IMR-90 (cell line): ENCODE data around the gene CEACAM8. TPM values are rescaled to one million over a fixed set of nuclear protein-coding genes. Genes with fewer than 3 reads are reported as not detected.

Source experiments
- ATAC-seq: fragments of 200-7000 bp; cut with Tn5 transposase; 2 replicates; pipeline ENCODE4 v1.9.1; 2020; ENCODE audit warnings: low read depth, mild to moderate bottlenecking, moderate library complexity
- BruUV-seq: library from RNA; stranded (reverse); fragments of 400-500 nt; replicated peaks from 2 replicates; lab custom pipeline; 2021; lab: Mats Ljungman, UMichigan
- CTCF ChIA-PET: fragments of 300-600 bp; formaldehyde crosslinking; extraction: SDS; loops from one replicate; lab custom pipeline; 2021; ENCODE audit warnings: antibody characterized with exemption; lab: Yijun Ruan, JAX
- POLR2A ChIA-PET: fragments of 300-600 bp; sonication (Branson Sonifier 250); formaldehyde crosslinking; loops from one replicate; lab custom pipeline; 2022; ENCODE audit warnings: antibody characterized with exemption; ENCODE audit not compliant: unreplicated experiment; lab: Charles Lee
- DNase-seq: peaks from one replicate; pipeline ENCODE4 v3.0.0; 2013
- H2AFZ ChIP-seq: replicated peaks from 2 replicates; pipeline ENCODE3; 2013; ENCODE audit warnings: low read length, mild to moderate bottlenecking; ENCODE audit not compliant: poor library complexity
- H2AK5ac ChIP-seq: 2 replicates; pipeline ENCODE4 v1.6.1; 2013; ENCODE audit warnings: low read depth, low read length, inconsistent platforms
- H2AK9ac ChIP-seq: replicated peaks from 2 replicates; pipeline ENCODE3; 2013; ENCODE audit warnings: mild to moderate bottlenecking, low read depth, low read length, moderate library complexity; ENCODE audit not compliant: poor library complexity
- H2BK120ac ChIP-seq: 2 replicates; pipeline ENCODE4 v1.6.1; 2013; ENCODE audit warnings: low read depth, low read length, inconsistent platforms
- H2BK15ac ChIP-seq: 3 replicates; pipeline ENCODE4 v1.6.1; 2013; ENCODE audit warnings: low read depth, low read length, inconsistent platforms
- H2BK20ac ChIP-seq: 2 replicates; pipeline ENCODE4 v1.6.1; 2013; ENCODE audit warnings: low read depth, mild to moderate bottlenecking, inconsistent platforms, low read length, moderate library complexity
- H2BK5ac ChIP-seq: 2 replicates; pipeline ENCODE4 v1.6.1; 2013; ENCODE audit warnings: mild to moderate bottlenecking, low read depth, low read length, inconsistent platforms; ENCODE audit not compliant: poor library complexity, severe bottlenecking
- H3K14ac ChIP-seq: replicated peaks from 2 replicates; pipeline ENCODE4 v1.6.1; 2013; ENCODE audit warnings: low read depth, low read length, inconsistent platforms
- H3K18ac ChIP-seq: 2 replicates; pipeline ENCODE4 v1.6.1; 2013; ENCODE audit warnings: low read depth, low read length, control low read depth
- H3K23ac ChIP-seq: 2 replicates; pipeline ENCODE4 v1.6.1; 2013; ENCODE audit warnings: low read depth, low read length, inconsistent platforms
- H3K27ac ChIP-seq: 2 replicates; pipeline ENCODE4 v1.5.1; 2013; ENCODE audit warnings: mild to moderate bottlenecking, control low read depth, low read length; ENCODE audit not compliant: insufficient read depth
- H3K27me3 ChIP-seq: 2 replicates; pipeline ENCODE4 v1.6.1; 2013; ENCODE audit warnings: low read length; ENCODE audit not compliant: control insufficient read depth, insufficient read depth
- H3K36me3 ChIP-seq: 2 replicates; pipeline ENCODE4 v1.6.1; 2013; ENCODE audit warnings: low read length, mixed read lengths; ENCODE audit not compliant: control insufficient read depth, insufficient read depth
- H3K4ac ChIP-seq: 2 replicates; pipeline ENCODE4 v1.6.1; 2013; ENCODE audit warnings: low read depth, low read length, inconsistent platforms
- H3K4me1 ChIP-seq: 2 replicates; pipeline ENCODE4 v1.6.1; 2013; ENCODE audit warnings: low read length, mixed read lengths; ENCODE audit not compliant: control insufficient read depth, insufficient read depth
- H3K4me2 ChIP-seq: 2 replicates; pipeline ENCODE4 v1.6.1; 2013; ENCODE audit warnings: low read depth, mild to moderate bottlenecking, control low read depth, low read length, moderate library complexity
- H3K4me3 ChIP-seq: 2 replicates; pipeline ENCODE4 v1.5.1; 2013; ENCODE audit warnings: low read depth, mild to moderate bottlenecking, control low read depth, low read length, moderate library complexity; ENCODE audit not compliant: insufficient read depth
- H3K56ac ChIP-seq: 2 replicates; pipeline ENCODE4 v1.6.1; 2013; ENCODE audit warnings: low read length, inconsistent platforms; ENCODE audit not compliant: insufficient read depth; ENCODE audit errors: extremely low read depth
- H3K79me1 ChIP-seq, 2 experiments: 2 replicates each; pipeline ENCODE4 v1.6.1; 2013; ENCODE audit warnings: low read length in 2 of 2, inconsistent platforms in 1 of 2, low read depth in 1 of 2
- H3K9ac ChIP-seq: 2 replicates; pipeline ENCODE4 v1.6.1; 2013; ENCODE audit warnings: low read depth, low read length, control low read depth
- H3K9me1 ChIP-seq: 2 replicates; pipeline ENCODE4 v1.6.1; 2013; ENCODE audit warnings: low read length, inconsistent platforms; ENCODE audit not compliant: insufficient read depth
- H3K9me3 ChIP-seq: 2 replicates; pipeline ENCODE4 v1.6.1; 2013; ENCODE audit warnings: low read length; ENCODE audit not compliant: control insufficient read depth, insufficient read depth
- H4K20me1 ChIP-seq: 2 replicates; pipeline ENCODE4 v1.6.1; 2013; ENCODE audit warnings: low read length, inconsistent platforms; ENCODE audit not compliant: insufficient read depth
- H4K5ac ChIP-seq: 2 replicates; pipeline ENCODE4 v1.6.1; 2013; ENCODE audit warnings: mild to moderate bottlenecking, low read depth, low read length, control low read depth
- H4K8ac ChIP-seq, 2 experiments: 2 replicates each; pipeline ENCODE4 v1.6.1; 2013; ENCODE audit warnings: low read depth in 2 of 2, low read length in 2 of 2, control low read depth in 1 of 2, inconsistent platforms in 1 of 2
- H4K91ac ChIP-seq: 2 replicates; pipeline ENCODE4 v1.6.1; 2013; ENCODE audit warnings: low read depth, low read length, inconsistent platforms; ENCODE audit not compliant: insufficient read depth
- BHLHE40 ChIP-seq: fragments of 150-350 bp; IDR thresholded peaks from 2 replicates; pipeline ENCODE4 v1.6.1; 2016; ENCODE audit warnings: mild to moderate bottlenecking, low read depth, low read length
- CHD1 ChIP-seq: IDR thresholded peaks from 2 replicates; pipeline ENCODE4 v1.6.1; 2012; ENCODE audit warnings: low read depth, low read length, improper control_type of control experiment
- FOS ChIP-seq: fragments of 150-350 bp; IDR thresholded peaks from 2 replicates; pipeline ENCODE4 v1.6.1; 2016; ENCODE audit warnings: low read depth, low read length
- MAFK ChIP-seq: IDR thresholded peaks from 2 replicates; pipeline ENCODE4 v1.6.1; 2012; ENCODE audit warnings: low read depth, low read length, improper control_type of control experiment
- MXI1 ChIP-seq: IDR thresholded peaks from 2 replicates; pipeline ENCODE4 v1.6.1; 2012; ENCODE audit warnings: low read depth, mild to moderate bottlenecking, low read length, moderate library complexity, borderline replicate concordance
- NFE2L2 ChIP-seq: fragments of 150-350 bp; IDR thresholded peaks from 2 replicates; pipeline ENCODE4 v1.6.1; 2016; ENCODE audit warnings: low read depth, mild to moderate bottlenecking, low read length
- POLR2A ChIP-seq: IDR thresholded peaks from 2 replicates; pipeline ENCODE4 v1.6.1; 2012; ENCODE audit warnings: mild to moderate bottlenecking, low read depth, low read length
- RCOR1 ChIP-seq: IDR thresholded peaks from 2 replicates; pipeline ENCODE4 v1.6.1; 2012; ENCODE audit warnings: mild to moderate bottlenecking, low read length, improper control_type of control experiment; ENCODE audit not compliant: insufficient replicate concordance
- SMC3 ChIP-seq: fragments of 150-350 bp; IDR thresholded peaks from 2 replicates; pipeline ENCODE4 v1.6.1; 2016; ENCODE audit warnings: low read depth, mild to moderate bottlenecking, antibody characterized with exemption, low read length, moderate library complexity
- WGBS, 2 experiments: methylation state at CpG; one replicate each; pipeline versions ENCODE4 v1.1.5 to v1.1.7; 2013; ENCODE audit warnings: missing lambda C conversion rate in 2 of 2; ENCODE audit not compliant: insufficient read length in 1 of 2; ENCODE audit errors: extremely low coverage in 2 of 2; 5-methylcytosine and 5-hydroxymethylcytosine counted together
- dilution Hi-C: fragments of 300-500 bp; cut with HindIII; formaldehyde crosslinking; loops from one replicate; pipeline ENCODE4 v1.14.3; 2018; ENCODE audit warnings: low sequenced_read_pairs; ENCODE audit not compliant: unreplicated experiment
- in situ Hi-C: fragments of 300-500 bp; cut with MboI; formaldehyde crosslinking; loops from 3 replicates; pipeline ENCODE4 v1.14.3; 2019; ENCODE audit warnings: low sequenced_read_pairs, inconsistent platforms, mixed read lengths
- intact Hi-C: fragments of 100-400 bp; cut with micrococcal nuclease; formaldehyde crosslinking; loops from 2 replicates; pipeline ENCODE4 v1.10.0; 2022
- polyA plus RNA-seq, 3 experiments: library from polyadenylated mRNA; depleted of rRNA; stranded (reverse); fragments of >200 nt; gene quantifications; 2 replicates each; pipeline ENCODE4 v1.2.3, GENCODE V29; 2012; ENCODE audit warnings: low replicate concordance in 1 of 3
- total RNA-seq: library from RNA; depleted of rRNA; stranded (reverse); fragments of >200 nt; gene quantifications from 2 replicates; pipeline ENCODE4 v1.2.3, GENCODE V29; 2012
- TF ChIP-seq, protein P1 (sequence below): conservative IDR thresholded peaks from 2 replicates; pipeline ENCODE4 v1.5.1; 2012; ENCODE audit warnings: mild to moderate bottlenecking, low read depth, low read length, improper control_type of control experiment
- TF ChIP-seq, protein P2 (sequence below): fragments of 150-350 bp; IDR thresholded peaks from 2 replicates; pipeline ENCODE4 v1.6.1; 2016; ENCODE audit warnings: low read depth, mild to moderate bottlenecking, low read length, moderate library complexity, borderline replicate concordance

Gene CEACAM8
- total and polyA plus RNA-seq, 2 of the 4 experiments (the other 2 are of a cell fraction) = not detected

DNA sequence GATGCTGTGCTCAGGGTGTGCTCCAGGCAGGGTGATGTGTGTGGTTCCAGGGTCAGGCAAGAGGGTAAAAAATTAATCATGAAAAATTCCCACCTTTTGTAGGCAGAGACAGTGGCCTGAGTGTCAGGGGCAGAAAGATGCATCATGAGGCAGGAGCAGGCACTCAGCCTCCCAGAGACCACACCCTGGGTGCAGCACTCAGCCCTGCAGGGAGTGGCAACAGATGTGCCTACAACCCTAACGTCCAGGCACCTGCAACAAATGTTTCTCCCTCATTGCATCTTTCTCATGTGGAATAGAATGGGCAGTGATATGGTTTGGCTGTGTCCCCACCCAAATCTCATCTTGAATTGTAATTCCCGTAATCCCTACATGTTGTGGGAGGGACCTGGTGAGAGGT lies 46.8 kb downstream of the CEACAM8 start:
- DNase-seq (no peak), ATAC-seq (no peak)
- H2BK20ac ChIP-seq = no peak overlapping the region
- no peak overlapping the region for H3K27ac ChIP-seq
- H4K8ac ChIP-seq = no peak overlapping the region
- no peak overlapping the region for H4K91ac ChIP-seq
- no peak overlapping the region for H3K4ac ChIP-seq
- no peak overlapping the region for H3K18ac ChIP-seq
- no peak overlapping the region for H2AK5ac ChIP-seq
- H3K9ac ChIP-seq = no peak overlapping the region
- H3K27me3 ChIP-seq = peaks cover 34% of the 10 kb centered on the region
- no peaks in the 10 kb centered on the region for H4K20me1 ChIP-seq
- no peak overlapping the region for H2AFZ ChIP-seq
- no peak overlapping the region for H3K4me2 ChIP-seq
- intact Hi-C loops = no loop called here
- H3K9me1 ChIP-seq = no peaks in the 10 kb centered on the region
- no peak overlapping the region for H3K4me3 ChIP-seq
- dilution Hi-C loops = no loop called here
- in situ Hi-C loops = no loop called here
- no TSS peak for BruUV-seq
- POLR2A ChIA-PET = no interaction called here
- no CpG with 5 or more reads among the region's 2 CpGs for WGBS, 2 experiments
- no peaks in the 10 kb centered on the region for H3K79me1 ChIP-seq
- H3K23ac ChIP-seq = no peak overlapping the region
- no peak overlapping the region for H2BK120ac ChIP-seq
- CTCF ChIA-PET = no interaction called here
- H3K9me3 ChIP-seq = peaks cover 7% of the 10 kb centered on the region
- H3K4me1 ChIP-seq = no peaks in the 10 kb centered on the region
- H4K5ac ChIP-seq = no peak overlapping the region
- H2AK9ac ChIP-seq = no peak overlapping the region
- no peak overlapping the region for H2BK15ac ChIP-seq
- no peak overlapping the region for H3K56ac ChIP-seq
- H3K14ac ChIP-seq = no peak overlapping the region
- H3K36me3 ChIP-seq = no peaks in the 10 kb centered on the region
- no peak for TF ChIP-seq SMC3
- TF ChIP-seq NFE2L2 = no peak
- no peak for TF ChIP-seq RCOR1
- TF ChIP-seq POLR2A = no peak
- no peak for TF ChIP-seq MXI1
- no peak for TF ChIP-seq FOS
- TF ChIP-seq, protein P1, sequence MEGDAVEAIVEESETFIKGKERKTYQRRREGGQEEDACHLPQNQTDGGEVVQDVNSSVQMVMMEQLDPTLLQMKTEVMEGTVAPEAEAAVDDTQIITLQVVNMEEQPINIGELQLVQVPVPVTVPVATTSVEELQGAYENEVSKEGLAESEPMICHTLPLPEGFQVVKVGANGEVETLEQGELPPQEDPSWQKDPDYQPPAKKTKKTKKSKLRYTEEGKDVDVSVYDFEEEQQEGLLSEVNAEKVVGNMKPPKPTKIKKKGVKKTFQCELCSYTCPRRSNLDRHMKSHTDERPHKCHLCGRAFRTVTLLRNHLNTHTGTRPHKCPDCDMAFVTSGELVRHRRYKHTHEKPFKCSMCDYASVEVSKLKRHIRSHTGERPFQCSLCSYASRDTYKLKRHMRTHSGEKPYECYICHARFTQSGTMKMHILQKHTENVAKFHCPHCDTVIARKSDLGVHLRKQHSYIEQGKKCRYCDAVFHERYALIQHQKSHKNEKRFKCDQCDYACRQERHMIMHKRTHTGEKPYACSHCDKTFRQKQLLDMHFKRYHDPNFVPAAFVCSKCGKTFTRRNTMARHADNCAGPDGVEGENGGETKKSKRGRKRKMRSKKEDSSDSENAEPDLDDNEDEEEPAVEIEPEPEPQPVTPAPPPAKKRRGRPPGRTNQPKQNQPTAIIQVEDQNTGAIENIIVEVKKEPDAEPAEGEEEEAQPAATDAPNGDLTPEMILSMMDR = no peak
- TF ChIP-seq, protein P2, sequence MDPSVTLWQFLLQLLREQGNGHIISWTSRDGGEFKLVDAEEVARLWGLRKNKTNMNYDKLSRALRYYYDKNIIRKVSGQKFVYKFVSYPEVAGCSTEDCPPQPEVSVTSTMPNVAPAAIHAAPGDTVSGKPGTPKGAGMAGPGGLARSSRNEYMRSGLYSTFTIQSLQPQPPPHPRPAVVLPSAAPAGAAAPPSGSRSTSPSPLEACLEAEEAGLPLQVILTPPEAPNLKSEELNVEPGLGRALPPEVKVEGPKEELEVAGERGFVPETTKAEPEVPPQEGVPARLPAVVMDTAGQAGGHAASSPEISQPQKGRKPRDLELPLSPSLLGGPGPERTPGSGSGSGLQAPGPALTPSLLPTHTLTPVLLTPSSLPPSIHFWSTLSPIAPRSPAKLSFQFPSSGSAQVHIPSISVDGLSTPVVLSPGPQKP = no peak
- TF ChIP-seq CHD1 = no peak
- TF ChIP-seq MAFK = no peak
- no peak for TF ChIP-seq BHLHE40
- no peak overlapping the region for H2BK5ac ChIP-seq
